Stimulated activated CD8-positive, alpha-beta memory T cell treated with anti-CD3 and anti-CD28 coated beads, Interleukin-12 subunit alpha, Interleukin-12 subunit beta, amount 100 ng/mL, for 1 hour (primary cell): ENCODE measurements around the gene VSTM4.

Source experiments
- DNase-seq: peaks from one replicate; pipeline ENCODE4 v3.0.0-alpha.2; 2020; ENCODE audit warnings: low read depth

VSTM4 gene

GRCh38 chr10:49005270-49005669 is 110.1 kb downstream of the VSTM4 start:
- DNase-seq, result no peak

DNA sequence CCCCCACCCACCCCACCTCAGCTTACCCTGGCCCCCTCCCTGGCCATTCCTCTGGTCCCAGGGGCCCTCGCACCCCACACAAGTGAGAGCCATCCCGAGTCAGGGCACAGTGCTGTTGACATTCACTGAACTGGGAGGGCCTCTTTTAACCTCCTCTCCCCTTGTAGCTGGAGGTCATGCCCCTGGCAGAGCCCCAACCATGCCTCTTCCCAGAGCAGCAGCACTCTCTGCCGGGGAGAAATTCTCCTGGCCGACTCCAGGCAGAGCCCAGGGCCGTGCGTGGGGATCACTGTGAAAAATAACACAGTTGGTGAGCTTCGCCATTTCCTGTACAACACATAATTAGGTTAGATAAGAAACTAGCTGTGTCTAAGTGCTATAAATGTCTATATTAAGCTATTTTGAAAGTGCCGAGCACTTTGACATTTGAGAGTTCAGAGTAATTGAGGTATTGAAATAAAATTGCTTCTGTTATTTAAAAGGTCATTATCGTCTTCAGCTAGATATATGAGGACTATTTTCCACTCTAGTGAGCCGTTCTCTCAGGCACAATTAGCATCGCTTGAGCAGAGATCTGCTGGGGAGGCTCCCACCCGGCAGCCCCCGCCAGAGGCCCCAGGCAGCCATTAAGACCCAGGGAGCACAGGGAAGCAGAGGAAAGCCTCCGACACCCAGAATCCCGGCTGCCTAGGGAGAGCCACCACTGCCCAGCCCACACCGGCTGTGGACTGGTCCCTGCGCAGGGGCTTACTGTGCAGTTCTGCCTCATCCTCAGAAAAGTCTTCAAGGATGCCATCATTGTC is 113.3 kb downstream of the VSTM4 start:
- DNase-seq, result no peak

DNA sequence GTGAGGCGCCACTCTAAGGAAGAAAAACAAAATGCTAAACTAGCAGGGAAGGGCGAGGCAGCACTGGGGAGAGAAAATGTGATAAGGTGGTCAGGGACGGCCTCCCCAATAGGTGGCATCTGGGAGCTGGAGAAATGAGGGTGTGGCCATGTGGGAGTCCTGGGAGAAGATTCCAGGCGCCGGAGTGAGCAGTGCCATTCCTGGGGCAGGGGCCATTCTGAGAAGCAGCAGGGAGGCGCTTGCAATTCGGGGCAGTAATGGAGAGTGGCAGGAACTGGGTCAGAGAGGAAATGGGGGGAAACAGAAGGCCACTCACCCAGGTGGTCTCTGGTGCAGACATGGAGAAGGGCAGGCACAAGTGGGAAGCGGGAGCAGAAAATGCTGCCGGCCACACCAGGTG is 113.9 kb downstream of the VSTM4 start:
- DNase-seq, result no peak

GRCh38 chr10:49000437-49001398 is 114.6 kb downstream of the VSTM4 start:
- DNase-seq, result no peak

DNA sequence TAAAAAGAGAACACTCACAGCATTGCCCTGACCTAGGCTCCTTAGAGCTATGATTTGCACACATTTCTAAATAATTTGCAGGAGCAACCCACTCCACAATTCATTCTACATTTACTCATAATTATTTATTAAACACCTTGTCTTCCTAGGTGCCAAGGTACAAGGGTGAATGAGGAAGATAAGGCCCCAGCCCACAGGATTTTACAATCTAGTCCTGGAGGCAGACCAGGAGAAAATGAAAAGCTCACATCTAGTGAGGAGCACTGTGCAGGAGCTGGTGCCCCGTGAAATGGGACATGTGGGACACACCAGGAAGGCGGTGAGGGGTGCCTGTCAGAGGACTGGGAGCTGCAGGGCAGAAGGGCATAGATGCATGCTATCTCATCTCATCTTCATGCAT is 116.0 kb downstream of the VSTM4 start:
- no peak for DNase-seq

- DNase-seq, result no peak
Measured at GRCh38 chr10:48996329-48996728, 119.0 kb downstream of the VSTM4 start.

GRCh38 chr10:48993627-48994026 is 121.7 kb downstream of the VSTM4 start:
- no peak for DNase-seq

DNA sequence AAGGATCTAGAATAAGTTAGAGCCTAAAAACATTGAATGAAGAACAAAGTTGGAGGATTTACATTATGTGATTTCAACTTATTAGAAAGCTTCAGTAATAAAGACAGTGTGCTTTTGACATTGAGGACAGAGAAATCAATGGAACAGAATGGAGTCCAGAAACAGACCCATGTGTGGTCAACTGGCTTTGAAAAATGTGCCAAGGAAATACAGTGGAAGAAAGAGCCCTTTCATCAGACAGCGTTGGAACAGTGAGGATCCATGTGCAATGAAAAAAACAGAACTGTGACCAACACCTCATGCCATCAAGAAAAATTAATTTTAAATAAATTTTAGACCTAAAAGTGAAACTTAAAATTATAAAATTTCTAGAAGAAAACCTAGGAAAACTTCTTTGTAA is 125.1 kb downstream of the VSTM4 start:
- no peak for DNase-seq

DNA sequence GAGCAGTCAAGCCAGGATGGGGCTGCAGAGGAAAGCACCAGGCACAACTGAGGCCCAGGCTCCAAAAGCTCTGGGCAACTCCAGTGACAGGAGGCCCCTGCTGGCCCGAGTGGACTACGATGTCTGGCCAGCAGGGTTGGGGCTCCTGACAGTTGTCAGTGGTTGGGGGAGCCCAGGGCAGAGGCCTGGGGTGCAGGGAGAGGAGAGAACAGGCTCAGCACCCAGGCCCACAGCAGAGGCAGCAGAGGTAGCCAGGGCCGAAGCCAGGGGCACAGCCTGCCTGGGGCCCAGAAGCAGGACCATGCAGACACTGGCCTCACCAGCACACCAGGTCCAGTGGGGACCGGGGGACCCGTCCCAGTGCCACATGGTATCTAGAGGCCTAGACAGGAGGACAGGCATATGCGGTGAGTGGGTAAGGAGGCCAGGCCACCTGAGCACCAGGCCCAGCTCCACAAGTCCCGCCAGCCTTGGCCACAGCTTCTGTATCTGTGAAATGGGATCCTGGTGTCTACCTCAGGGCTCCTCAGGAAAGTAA is 129.6 kb downstream of the VSTM4 start:
- no peak for DNase-seq

- DNase-seq, result no peak
Measured at GRCh38 chr10:48983648-48984351, 131.5 kb downstream of the VSTM4 start.

DNA sequence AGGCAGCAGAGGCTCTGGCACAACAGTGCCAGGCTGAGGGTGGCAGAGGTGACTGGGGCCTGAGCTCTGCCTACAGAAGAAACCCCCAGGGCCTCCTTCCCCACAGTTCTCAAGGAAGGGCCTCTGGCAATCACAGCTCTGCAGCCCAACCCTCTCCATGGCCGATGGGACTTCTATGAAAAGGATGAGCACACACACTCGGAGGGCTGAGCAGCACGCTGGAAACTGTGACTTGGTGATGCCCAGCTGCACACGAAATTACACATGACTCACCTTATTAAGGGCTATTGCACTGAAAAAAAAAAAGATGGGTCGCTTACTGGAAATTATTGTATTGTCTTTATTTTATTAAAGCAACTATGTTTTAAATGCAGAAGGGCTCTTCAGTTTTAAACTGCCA is 132.7 kb downstream of the VSTM4 start:
- no peak for DNase-seq

DNA sequence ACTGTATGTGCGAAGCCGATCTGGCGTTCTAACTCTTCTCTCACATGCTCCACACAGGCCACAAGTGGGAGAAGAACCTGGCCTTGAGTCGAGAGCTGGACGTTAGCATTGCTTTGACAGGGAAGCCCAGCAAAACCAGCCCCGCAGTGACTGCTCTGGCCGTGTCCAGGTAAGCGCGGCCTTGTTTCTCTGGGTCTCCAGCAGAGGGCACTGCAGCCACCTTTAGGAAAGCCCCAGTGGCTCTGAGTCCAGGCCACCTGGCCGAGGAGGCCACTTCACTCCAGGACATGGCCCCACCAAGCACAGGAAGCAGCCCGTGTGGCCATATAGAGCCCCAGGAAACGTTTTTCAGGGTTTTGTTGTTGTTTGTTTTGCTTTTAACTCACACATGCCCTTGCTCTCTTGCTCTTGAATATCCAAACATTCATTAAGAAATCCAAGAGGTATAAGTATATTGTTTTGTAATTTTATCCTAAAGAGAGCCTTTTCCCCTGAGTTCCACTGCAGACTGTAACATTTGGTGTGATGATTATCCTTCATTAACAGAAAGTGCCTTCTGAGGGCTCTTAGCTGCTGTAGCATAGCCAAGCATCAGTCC is 133.9 kb downstream of the VSTM4 start:
- DNase-seq, result no peak

DNA sequence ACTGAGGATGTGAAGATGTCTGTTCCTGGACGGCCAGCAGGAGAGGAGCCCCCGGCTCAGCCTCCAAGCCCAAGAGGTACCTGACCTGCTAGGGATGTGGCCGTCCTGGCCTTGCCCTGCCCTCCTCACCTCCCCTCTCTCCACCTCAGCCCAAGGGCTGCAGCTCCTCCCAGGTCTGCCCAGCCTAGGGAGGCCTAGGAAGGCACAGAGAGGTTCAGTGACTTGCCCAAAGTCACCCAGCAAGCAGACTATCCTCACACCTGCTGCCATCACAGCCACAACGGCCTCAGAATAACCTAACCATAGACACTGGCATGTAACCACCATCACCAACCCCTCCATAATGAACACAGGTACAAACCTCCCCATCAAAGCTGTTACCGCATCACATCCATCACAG is 137.0 kb downstream of the VSTM4 start:
- DNase-seq, result no peak

- no peak for DNase-seq
Measured at GRCh38 chr10:48976196-48976595, 139.1 kb downstream of the VSTM4 start.

GRCh38 chr10:48974510-48975156 is 140.7 kb downstream of the VSTM4 start:
- no peak for DNase-seq

DNA sequence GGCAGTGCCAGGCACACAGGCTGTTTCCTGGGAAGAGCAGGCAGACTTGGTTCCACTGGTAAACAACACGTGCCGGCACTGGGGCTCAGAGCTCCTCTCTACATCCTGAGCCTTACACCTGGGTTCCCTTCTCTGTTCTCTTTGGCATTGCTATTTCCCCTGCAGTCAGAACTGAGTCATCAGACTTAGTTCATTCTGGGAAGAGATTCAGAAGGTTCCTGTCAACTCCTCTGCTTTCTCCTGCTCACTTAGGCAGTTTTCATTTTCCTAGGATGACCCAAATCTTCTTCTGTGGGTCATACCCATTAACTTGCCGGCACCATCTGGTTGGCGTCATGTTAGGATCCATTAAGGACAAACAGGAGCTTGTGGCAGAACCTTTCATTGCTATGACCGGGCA is 142.3 kb downstream of the VSTM4 start:
- no peak for DNase-seq

GRCh38 chr10:48970654-48971053 is 144.7 kb downstream of the VSTM4 start:
- no peak for DNase-seq

- no peak for DNase-seq
Measured at GRCh38 chr10:48970046-48970445, 145.3 kb downstream of the VSTM4 start.

GRCh38 chr10:48968036-48968435 is 147.3 kb downstream of the VSTM4 start:
- DNase-seq, result no peak

- no peak for DNase-seq
Measured at GRCh38 chr10:48965460-48965859, 149.9 kb downstream of the VSTM4 start.
